8988T (cell line): ENCODE measurements around the gene CASKIN2.

ENCODE experiments used
- DNase-seq: peaks from one replicate; pipeline ENCODE4 v3.0.0; 2011

Gene CASKIN2

GRCh38 chr17:75515496-75516254, at the start of gene CASKIN2:
Gene CASKIN2, minus strand, starts transcription at chr17:75515537. Its CDS starts 1,733 bp downstream, at chr17:75513804.
- peak; percentile 99 for DNase-seq

- DNase-seq: no peak
Measured at GRCh38 chr17:75565066-75565465, 49.7 kb upstream of the CASKIN2 start.

- DNase-seq: no peak
Measured at GRCh38 chr17:75564195-75564594, 48.9 kb upstream of the CASKIN2 start.

GRCh38 chr17:75563063-75563758, 47.9 kb upstream of the CASKIN2 start:
- no peak for DNase-seq

- no peak for DNase-seq
Measured at GRCh38 chr17:75561927-75562603, 46.7 kb upstream of the CASKIN2 start.

GRCh38 chr17:75559958-75560533, 44.7 kb upstream of the CASKIN2 start:
- no peak for DNase-seq

- DNase-seq: no peak
Measured at GRCh38 chr17:75558666-75559530, 43.6 kb upstream of the CASKIN2 start.

- no peak for DNase-seq
Measured at GRCh38 chr17:75557852-75558665, 42.7 kb upstream of the CASKIN2 start.

- DNase-seq: no peak
Measured at GRCh38 chr17:75557075-75557851, 41.9 kb upstream of the CASKIN2 start.

GRCh38 chr17:75555679-75556153, 40.4 kb upstream of the CASKIN2 start:
- no peak for DNase-seq

- DNase-seq: no peak
Measured at GRCh38 chr17:75553295-75554110, 38.2 kb upstream of the CASKIN2 start.

- DNase-seq: no peak
Measured at GRCh38 chr17:75552425-75553294, 37.3 kb upstream of the CASKIN2 start.

- DNase-seq: no peak
Measured at GRCh38 chr17:75551266-75551665, 35.9 kb upstream of the CASKIN2 start.

GRCh38 chr17:75550139-75550465, 34.8 kb upstream of the CASKIN2 start:
- DNase-seq: no peak

GRCh38 chr17:75549246-75550138, 34.2 kb upstream of the CASKIN2 start:
- no peak for DNase-seq

- DNase-seq: no peak
Measured at GRCh38 chr17:75548813-75549212, 33.5 kb upstream of the CASKIN2 start.

- no peak for DNase-seq
Measured at GRCh38 chr17:75547091-75547490, 31.8 kb upstream of the CASKIN2 start.

GRCh38 chr17:75546181-75546580, 30.8 kb upstream of the CASKIN2 start:
- DNase-seq: no peak
